Stimulated activated CD4-positive, alpha-beta T cell treated with anti-CD3 and anti-CD28 coated beads, Interleukin-2, amount 100 ng/mL, for 4 hours (primary cell): ENCODE data around the gene LRP1.

Experiments used
- DNase-seq: peaks from one replicate; pipeline ENCODE4 v3.0.0-alpha.2; 2020; ENCODE audit warnings: low read depth

LRP1 gene

DNA sequence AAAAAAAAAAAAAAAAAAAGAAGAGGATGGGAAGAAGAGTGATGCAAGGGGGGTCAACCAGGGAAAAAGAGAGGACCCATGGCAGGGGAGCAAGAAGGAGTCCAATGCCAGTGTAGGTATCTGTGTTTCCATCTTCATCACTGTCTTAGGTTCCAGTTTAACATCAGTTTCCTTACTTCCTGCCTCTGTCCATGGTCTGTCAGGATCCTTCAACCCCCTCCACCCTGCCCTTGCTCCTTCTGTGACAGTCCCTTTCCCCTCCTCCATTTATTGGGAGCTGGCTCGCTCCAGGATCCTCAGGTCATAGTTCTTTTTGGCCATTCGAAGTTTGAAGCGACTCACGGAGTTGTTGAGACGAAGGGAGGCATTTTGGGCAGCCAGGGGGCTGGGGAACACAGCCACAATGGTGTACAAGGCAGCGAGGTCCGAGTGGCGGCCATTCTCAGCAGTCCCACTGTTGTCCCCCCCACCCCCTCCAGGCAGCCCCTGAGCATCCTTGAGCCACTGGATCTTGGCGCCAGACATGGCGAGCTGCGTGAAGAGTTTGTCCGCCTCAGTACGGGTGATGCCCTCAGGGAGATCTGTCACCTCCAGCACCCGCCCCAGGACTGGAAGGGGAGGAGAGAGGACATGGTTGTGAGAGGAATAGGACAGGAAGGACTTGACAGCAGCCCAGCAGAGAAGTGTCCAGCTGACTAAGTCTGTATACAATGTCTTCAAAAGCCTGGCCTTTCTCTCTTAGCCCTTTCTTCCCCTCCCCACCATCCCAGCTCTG is 126.4 kb downstream of the LRP1 start:
- no peak for DNase-seq

DNA sequence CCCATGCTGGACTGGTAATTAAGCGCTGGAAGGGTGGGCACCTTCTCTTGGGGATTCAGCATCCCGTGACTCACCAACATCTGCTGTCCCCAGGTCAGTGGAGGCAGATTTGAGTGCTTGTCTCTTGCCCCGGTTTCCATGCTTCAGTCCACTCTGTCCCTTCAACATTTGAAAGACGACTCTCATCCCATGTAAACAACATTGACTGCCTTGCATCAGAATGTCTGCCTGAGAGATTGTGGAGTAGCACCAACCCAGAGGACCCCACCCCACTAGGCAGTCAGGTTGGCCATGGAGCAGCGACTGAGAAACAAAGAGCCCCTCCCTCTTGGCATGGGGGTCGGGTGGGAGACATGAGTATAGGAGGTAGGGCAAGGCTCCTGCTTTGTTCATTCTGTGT is 127.6 kb downstream of the LRP1 start:
- no peak for DNase-seq

DNA sequence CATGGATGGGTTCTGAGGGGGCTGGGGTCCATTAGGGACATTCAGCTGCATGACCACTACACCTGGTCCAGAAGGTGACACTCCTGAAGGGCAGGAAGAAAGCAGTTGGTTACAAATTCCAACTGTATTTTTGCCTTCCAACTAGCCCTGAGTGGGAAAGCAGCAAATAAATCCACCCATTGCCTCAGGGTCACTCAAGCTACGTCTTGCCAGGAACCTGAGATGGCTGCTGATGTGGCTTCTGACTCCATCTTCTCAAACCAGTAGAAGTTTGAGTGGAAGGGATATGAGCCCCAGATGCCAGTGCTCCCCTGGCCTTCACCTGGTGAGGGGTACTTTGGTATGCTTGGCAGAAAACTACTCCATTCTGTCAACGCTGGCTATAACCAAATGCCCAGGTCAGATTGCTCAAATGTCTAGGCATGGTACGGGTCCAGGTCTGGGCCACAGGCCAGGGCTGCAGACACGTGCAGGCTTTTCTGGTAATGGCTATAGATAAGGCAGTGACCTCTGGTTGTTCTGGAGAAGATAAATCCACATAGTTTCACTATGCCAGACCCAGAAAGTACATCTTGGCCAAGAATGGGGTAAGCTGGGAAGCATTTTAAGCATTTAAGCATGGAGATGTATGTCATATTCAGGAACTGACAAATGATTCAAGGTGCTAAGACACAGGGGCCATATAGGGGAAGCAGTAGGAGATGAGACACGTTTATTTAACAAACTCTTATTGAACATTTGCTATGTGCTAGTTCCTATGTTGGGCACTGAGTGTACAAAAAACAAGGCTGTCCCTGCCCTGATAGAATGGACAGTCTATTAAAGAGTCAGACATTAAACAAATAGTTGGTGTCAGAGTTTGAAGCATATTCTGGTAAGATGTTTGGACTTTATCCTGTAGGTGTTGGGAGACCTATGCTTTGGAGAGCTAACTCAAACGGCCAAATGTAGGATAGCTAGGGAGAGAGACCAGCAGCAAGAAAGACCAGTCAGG is 131.0 kb downstream of the LRP1 start:
- no peak for DNase-seq

DNA sequence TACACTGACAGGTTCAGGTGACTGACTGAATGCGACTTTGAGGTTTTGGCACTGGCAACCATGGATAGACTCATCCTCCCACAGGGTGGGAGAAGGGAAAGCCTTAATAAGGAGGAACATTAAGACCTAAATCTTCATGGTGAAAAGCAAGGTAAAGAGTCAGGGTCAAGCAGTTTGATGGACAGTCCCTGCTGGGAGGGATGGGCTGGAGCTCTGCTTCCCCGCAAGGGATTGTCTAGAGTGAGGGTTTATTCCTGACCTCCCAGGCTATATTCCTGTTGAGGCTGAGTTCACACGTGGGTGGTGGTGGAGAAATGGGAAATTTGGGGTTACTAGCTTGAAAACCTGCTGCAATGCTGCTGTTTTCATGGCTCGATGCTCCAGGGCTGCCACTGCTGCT is 132.1 kb downstream of the LRP1 start:
- DNase-seq, result no peak

DNA sequence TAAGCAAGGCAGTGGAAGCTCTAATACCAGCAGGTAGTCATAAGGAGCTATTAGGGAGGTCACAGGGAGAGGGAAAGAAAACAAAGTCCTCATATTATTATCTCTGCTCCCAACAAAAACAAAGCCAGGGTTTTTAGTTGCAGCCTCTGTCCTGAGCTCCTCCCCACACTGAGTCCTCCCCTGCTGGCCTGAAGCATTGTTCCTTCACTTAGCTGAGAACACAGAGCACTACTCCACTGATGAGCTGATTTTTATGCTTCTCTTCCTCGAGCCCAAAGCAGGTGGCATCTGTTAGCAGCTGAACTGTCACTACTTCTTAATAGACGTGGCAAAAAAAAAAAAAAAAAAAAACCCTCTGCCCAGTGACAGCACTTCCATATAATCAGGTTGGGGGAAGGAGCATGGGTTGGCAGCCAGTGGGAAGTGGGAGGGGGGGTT is 133.2 kb downstream of the LRP1 start:
- no peak for DNase-seq

DNA sequence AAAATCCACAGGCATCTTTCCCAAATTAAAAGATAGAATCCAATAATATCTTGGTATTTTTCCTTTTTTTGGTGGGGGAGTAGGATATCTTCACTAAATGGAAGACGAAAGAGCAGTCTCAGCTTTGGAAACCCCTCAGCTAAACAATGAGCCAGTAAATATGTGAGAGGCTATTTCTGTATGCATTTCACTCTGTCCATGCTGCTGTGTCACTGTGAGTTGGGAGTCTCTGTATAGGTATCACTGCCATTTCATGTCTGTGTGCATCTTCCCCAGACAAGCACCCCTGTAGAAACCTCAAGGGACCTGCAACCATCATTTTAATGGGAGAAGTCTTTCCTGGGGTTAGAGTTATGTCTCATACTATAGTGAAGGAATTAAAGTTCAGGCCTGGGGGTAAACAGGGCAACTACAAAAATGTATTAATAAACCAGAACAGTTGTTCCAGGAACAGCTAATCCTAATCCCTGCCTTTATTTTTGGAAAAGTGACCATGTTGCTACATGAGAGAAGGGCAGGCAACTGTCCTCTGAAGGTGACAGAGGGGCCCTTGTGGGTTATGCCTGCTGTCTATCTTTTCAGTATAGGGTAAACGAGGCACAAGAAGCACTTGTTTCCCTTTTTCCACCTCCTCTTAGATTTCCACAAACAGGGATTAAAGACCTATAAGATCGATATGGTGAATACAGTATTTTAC is 134.0 kb downstream of the LRP1 start:
- no peak for DNase-seq
